DOHH2 (cell line): Measurements from ENCODE around the gene SRGN.
"Not testable (repeated sequence)": the region's sequence is repeated elsewhere in the genome, so short reads cannot be mapped to it uniquely, and the experiment has no call there.

Source experiments
- H3F3A ChIP-seq: fragments of 200-600 bp; sonication (generic), shearing (Covaris generic); 2 replicates; pipeline ENCODE4 v1.6.0; 2016; ENCODE audit warnings: antibody characterized with exemption, mild to moderate bottlenecking; ENCODE audit not compliant: control insufficient read depth, insufficient read depth
- H3K27ac ChIP-seq: fragments of 200-600 bp; sonication (generic); 2 replicates; pipeline ENCODE4 v1.5.1; 2014; ENCODE audit warnings: low read depth, mild to moderate bottlenecking, low read length, moderate library complexity
- H3K27me3 ChIP-seq: fragments of 200-600 bp; sonication (generic); 2 replicates; pipeline ENCODE4 v1.6.1; 2014; ENCODE audit warnings: mild to moderate bottlenecking, low read length, mixed read lengths; ENCODE audit not compliant: control insufficient read depth
- H3K36me3 ChIP-seq: fragments of 200-600 bp; sonication (generic); 2 replicates; pipeline ENCODE4 v1.6.1; 2014; ENCODE audit warnings: mild to moderate bottlenecking, low read length, moderate library complexity, mixed read lengths; ENCODE audit not compliant: control insufficient read depth
- H3K4me1 ChIP-seq: fragments of 200-600 bp; sonication (generic); 2 replicates; pipeline ENCODE4 v1.6.1; 2014; ENCODE audit warnings: mild to moderate bottlenecking, low read length, mixed read lengths; ENCODE audit not compliant: control insufficient read depth
- H3K4me2 ChIP-seq: fragments of 200-600 bp; sonication (generic); 2 replicates; pipeline ENCODE4 v1.6.0; 2014; ENCODE audit warnings: mild to moderate bottlenecking, low read length, moderate library complexity
- H3K4me3 ChIP-seq: fragments of 200-600 bp; sonication (generic); 2 replicates; pipeline ENCODE4 v1.5.1; 2014; ENCODE audit warnings: mild to moderate bottlenecking, low read length, mixed read lengths
- H3K79me2 ChIP-seq: fragments of 200-600 bp; sonication (generic); 2 replicates; pipeline ENCODE4 v1.6.1; 2014; ENCODE audit warnings: mild to moderate bottlenecking, low read length, mixed read lengths; ENCODE audit not compliant: control insufficient read depth
- H3K9me2 ChIP-seq: fragments of 200-600 bp; sonication (generic); replicated peaks from 2 replicates; pipeline ENCODE4 v1.6.1; 2014; ENCODE audit warnings: mild to moderate bottlenecking, low read length, mixed read lengths; ENCODE audit not compliant: control insufficient read depth
- H3K9me3 ChIP-seq: fragments of 200-600 bp; sonication (generic); 2 replicates; pipeline ENCODE4 v1.6.1; 2014; ENCODE audit warnings: antibody characterized with exemption, low read length, mixed read lengths; ENCODE audit not compliant: control insufficient read depth, insufficient read depth
- H4K20me1 ChIP-seq: fragments of 200-600 bp; sonication (generic); 2 replicates; pipeline ENCODE4 v1.6.0; 2014; ENCODE audit warnings: low read depth, mild to moderate bottlenecking, antibody characterized with exemption, low read length, moderate library complexity; ENCODE audit not compliant: control insufficient read depth, insufficient read depth
- EZH2phosphoT487 ChIP-seq: fragments of 200-600 bp; sonication (generic); IDR thresholded peaks from 2 replicates; pipeline ENCODE4 v1.6.1; 2017; ENCODE audit warnings: borderline replicate concordance, mild to moderate bottlenecking, antibody characterized with exemption, low read length, moderate library complexity, mixed read lengths
- TF ChIP-seq, protein P1 (sequence below): fragments of 200-600 bp; sonication (generic); IDR thresholded peaks from one replicate; pipeline ENCODE4 v1.5.1; 2014; ENCODE audit warnings: antibody characterized with exemption, mild to moderate bottlenecking, low read depth, low read length; ENCODE audit not compliant: poor library complexity, severe bottlenecking

Gene SRGN

DNA sequence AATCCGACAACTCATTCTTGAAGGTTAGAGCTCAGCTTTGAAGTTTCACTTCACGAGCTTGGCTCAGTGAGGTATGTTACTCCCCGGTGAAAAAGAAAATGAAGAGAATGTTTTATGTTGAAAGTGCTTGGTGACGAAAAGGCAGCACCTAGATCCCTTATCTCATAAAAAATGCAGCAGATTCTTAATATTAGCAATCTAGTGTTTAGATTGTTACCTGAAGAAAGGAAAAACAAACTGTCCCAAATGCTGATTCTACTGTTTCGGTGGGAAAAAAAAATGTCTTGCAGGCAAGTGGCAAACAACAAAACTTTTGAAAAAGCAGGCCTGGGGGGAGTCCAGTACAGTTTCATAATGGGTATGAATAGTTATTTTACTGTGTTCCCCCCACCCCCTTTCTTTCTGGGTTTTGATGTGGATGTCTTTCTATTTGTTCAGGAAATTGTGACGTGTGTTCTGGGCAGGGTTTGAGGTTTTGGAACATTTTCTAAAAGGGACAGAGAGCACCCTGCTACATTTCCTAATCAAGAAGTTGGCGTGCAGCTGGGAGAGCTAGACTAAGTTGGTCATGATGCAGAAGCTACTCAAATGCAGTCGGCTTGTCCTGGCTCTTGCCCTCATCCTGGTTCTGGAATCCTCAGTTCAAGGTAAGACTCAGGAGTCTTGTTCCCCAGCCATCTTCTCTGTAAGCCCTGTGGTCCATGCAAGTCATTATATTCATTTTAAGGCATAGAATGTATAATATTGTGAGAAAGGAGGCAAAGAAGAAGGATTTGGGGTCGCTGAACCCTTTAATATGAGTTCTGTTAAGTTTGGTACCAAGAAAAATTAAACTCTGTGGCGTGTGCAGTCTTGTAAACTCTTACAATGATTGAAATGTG, at the start of gene SRGN:
SRGN (plus strand) TSS at position 514 of the 881 bp plus-strand sequence; CDS start at position 569, 55 bp downstream.
- Histone ChIP-seq H3K27ac (no peak within 1 kb of the TSS), H3K4me3 (peak within 1 kb of the TSS; percentile 79), H3K79me2 (no peaks in the 10 kb centered on the region), H3K4me1 (peaks cover 30% of the 10 kb centered on the region), H3K9me2 (no peaks in the 10 kb centered on the region), H3K36me3 (no peaks in the 10 kb centered on the region), H4K20me1 (no peaks in the 10 kb centered on the region), H3K4me2 (peak within 1 kb of the TSS; percentile 93), H3K27me3 (no peaks in the 10 kb centered on the region), H3F3A (no peaks in the 10 kb centered on the region), H3K9me3 (no peaks in the 10 kb centered on the region)
- TF ChIP-seq EZH2phosphoT487 = no peak

DNA sequence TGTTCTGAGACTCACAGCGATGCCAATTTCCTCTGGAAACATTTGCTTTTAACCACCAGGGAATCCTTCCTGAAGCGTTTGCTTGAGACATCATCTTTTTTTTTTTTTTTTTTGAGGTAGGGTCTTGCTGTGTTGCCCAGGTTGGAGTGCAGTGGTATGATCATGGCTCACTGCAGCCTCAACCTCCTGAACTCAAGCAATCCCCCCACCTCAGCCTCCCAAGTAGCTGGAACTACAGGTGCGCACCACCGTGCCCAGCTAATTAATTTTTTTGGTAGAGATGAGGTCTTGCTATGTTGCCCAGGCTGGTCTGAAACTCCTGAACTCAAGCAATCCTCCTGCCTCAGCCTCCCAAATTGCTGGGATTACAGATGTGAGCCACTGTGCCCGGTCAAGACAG, 47.0 kb upstream of the SRGN start:
- not testable (repeated sequence) for H3K4me2 ChIP-seq, H3F3A ChIP-seq, H3K4me3 ChIP-seq, H3K9me2 ChIP-seq, H3K27ac ChIP-seq, H3K36me3 ChIP-seq, H3K79me2 ChIP-seq, H3K9me3 ChIP-seq, H4K20me1 ChIP-seq, H3K27me3 ChIP-seq
- peaks cover 15% of the 10 kb centered on the region for H3K4me1 ChIP-seq

DNA sequence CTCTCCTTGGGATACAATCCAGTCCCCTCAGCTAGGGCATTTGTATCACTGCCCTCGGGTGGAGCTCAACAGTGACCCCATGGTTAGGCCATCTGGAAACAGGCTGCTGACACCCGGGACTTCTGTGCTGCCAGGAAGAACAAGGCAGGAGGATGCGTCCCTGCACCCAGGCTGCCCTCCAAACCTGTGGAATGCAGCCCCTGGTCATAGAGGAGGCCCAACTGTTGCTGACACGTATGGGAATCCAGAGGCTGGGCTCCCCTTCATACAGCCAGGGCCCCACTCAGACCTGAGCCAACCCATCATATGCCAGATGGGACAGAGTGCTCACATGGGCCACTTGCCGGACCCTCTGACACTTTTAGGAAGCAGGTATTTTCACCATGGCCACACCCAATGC, 45.5 kb upstream of the SRGN start:
- Histone ChIP-seq H3K27ac (no peak overlapping the region), H3K4me1 (peaks cover 15% of the 10 kb centered on the region), H3K4me3 (no peak overlapping the region), H3K9me2 (no peaks in the 10 kb centered on the region), H3K36me3 (no peaks in the 10 kb centered on the region), H3K9me3 (no peaks in the 10 kb centered on the region), H3F3A (no peaks in the 10 kb centered on the region), H4K20me1 (no peaks in the 10 kb centered on the region), H3K27me3 (no peaks in the 10 kb centered on the region), H3K79me2 (no peaks in the 10 kb centered on the region), H3K4me2 (no peak overlapping the region)
- no peak for TF ChIP-seq EZH2phosphoT487
- TF ChIP-seq, protein P1, sequence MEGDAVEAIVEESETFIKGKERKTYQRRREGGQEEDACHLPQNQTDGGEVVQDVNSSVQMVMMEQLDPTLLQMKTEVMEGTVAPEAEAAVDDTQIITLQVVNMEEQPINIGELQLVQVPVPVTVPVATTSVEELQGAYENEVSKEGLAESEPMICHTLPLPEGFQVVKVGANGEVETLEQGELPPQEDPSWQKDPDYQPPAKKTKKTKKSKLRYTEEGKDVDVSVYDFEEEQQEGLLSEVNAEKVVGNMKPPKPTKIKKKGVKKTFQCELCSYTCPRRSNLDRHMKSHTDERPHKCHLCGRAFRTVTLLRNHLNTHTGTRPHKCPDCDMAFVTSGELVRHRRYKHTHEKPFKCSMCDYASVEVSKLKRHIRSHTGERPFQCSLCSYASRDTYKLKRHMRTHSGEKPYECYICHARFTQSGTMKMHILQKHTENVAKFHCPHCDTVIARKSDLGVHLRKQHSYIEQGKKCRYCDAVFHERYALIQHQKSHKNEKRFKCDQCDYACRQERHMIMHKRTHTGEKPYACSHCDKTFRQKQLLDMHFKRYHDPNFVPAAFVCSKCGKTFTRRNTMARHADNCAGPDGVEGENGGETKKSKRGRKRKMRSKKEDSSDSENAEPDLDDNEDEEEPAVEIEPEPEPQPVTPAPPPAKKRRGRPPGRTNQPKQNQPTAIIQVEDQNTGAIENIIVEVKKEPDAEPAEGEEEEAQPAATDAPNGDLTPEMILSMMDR = no peak

DNA sequence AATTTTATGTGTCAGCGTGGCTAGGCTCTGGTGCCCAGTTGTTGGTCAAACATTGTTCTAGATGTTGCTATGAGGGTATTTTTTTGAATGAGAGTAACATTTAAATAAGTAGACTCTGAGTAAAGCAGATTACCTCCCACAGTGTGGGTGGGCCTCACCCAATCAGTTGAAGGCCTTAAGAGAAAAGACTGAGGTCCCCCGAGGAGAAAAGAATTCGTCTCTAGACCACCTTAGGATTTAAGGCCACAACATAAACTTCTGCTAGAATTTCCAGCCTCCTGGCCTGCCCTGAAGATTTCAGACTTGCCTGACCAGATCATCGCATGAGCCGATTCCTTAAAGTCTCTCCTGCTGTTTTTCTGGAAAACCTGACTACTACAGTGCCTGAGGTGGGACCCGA, 45.1 kb upstream of the SRGN start:
- Histone ChIP-seq H3K27ac (no peak overlapping the region), H3K4me3 (no peak overlapping the region), H3K36me3 (no peaks in the 10 kb centered on the region), H3F3A (no peaks in the 10 kb centered on the region), H3K4me2 (no peak overlapping the region), H4K20me1 (no peaks in the 10 kb centered on the region), H3K79me2 (no peaks in the 10 kb centered on the region), H3K4me1 (peaks cover 15% of the 10 kb centered on the region), H3K9me3 (no peaks in the 10 kb centered on the region), H3K9me2 (no peaks in the 10 kb centered on the region), H3K27me3 (no peaks in the 10 kb centered on the region)
- TF ChIP-seq, protein P1 = no peak
- TF ChIP-seq EZH2phosphoT487 = no peak
